DMS53 treated with DMSO at 0.1 percent for 48 hours (cell line): Measurements from ENCODE around the gene GORASP2.

Source experiments
- DNase-seq: peaks from one replicate; lab custom pipeline; 2025; ENCODE audit not compliant: unreplicated experiment; lab: John Stamatoyannopoulos, UW

The GORASP2 gene

GRCh38 chr2:170922634-170923494, 6.2 kb upstream of the GORASP2 start:
- no peak for DNase-seq

- no peak for DNase-seq
Observed at GRCh38 chr2:170923799-170924198, 5.3 kb upstream of the GORASP2 start.

- DNase-seq: no peak
Observed at GRCh38 chr2:170924969-170925368, 4.1 kb upstream of the GORASP2 start.

- no peak for DNase-seq
Observed at GRCh38 chr2:170925923-170926322, 3.1 kb upstream of the GORASP2 start.

GRCh38 chr2:170926743-170927297, 2.2 kb upstream of the GORASP2 start:
- no peak for DNase-seq

GRCh38 chr2:170928036-170928823, 823 bp upstream of the GORASP2 start:
- DNase-seq: peak; percentile 84

- DNase-seq: peak; percentile 69
Observed at GRCh38 chr2:170929686-170930050, 615 bp downstream of the GORASP2 start.

- peak; percentile 36 for DNase-seq
Observed at GRCh38 chr2:170930131-170930990, 1.3 kb downstream of the GORASP2 start.

- no peak for DNase-seq
Observed at GRCh38 chr2:170930991-170931266, 1.9 kb downstream of the GORASP2 start.

- DNase-seq: no peak
Observed at GRCh38 chr2:170932166-170932565, 3.1 kb downstream of the GORASP2 start.

- DNase-seq: no peak
Observed at GRCh38 chr2:170932948-170933347, 3.9 kb downstream of the GORASP2 start.

- no peak for DNase-seq
Observed at GRCh38 chr2:170937709-170938379, 8.8 kb downstream of the GORASP2 start.

GRCh38 chr2:170940066-170940465, 11.0 kb downstream of the GORASP2 start:
- DNase-seq: no peak

GRCh38 chr2:170942615-170943014, 13.6 kb downstream of the GORASP2 start:
- no peak for DNase-seq

- no peak for DNase-seq
Observed at GRCh38 chr2:170943041-170943440, 14.0 kb downstream of the GORASP2 start.

GRCh38 chr2:170943596-170943995, 14.5 kb downstream of the GORASP2 start:
- no peak for DNase-seq

- no peak for DNase-seq
Observed at GRCh38 chr2:170944545-170944944, 15.5 kb downstream of the GORASP2 start.

- no peak for DNase-seq
Observed at GRCh38 chr2:170949415-170949814, 20.4 kb downstream of the GORASP2 start.

- no peak for DNase-seq
Observed at GRCh38 chr2:170950221-170950761, 21.2 kb downstream of the GORASP2 start.

GRCh38 chr2:170953941-170954340, 24.9 kb downstream of the GORASP2 start:
- no peak for DNase-seq
